ENCODE results near the gene HJURP.

The HJURP gene

GRCh38 chr2:233816334-233816733, 38.0 kb downstream of the HJURP start:
- DNase-seq: no peak
- 100% methylated on average over 2 of the region's 2 CpGs for WGBS (ENCODE audit: insufficient coverage)
- CTCF ChIA-PET: no interaction called here
- Histone ChIP-seq H3K27ac (ENCODE audit: insufficient read depth in 1 of 2, low read depth in 1 of 2, low read length in 2 of 2, poor library complexity in 1 of 2, severe bottlenecking in 2 of 2) (no peak overlapping the region), H3K4me1 (ENCODE audit: control extremely low read depth in 1 of 4, control insufficient read depth in 4 of 4, insufficient read depth in 4 of 4, low read length in 3 of 4) (no peaks in the 10 kb centered on the region), H3K4me3 (ENCODE audit: control insufficient read depth in 1 of 7, extremely low read depth in 1 of 7, insufficient read depth in 4 of 7, low read depth in 2 of 7, low read length in 6 of 7) (no peak overlapping the region), H3K9me3 (ENCODE audit: control extremely low read depth in 1 of 5, control insufficient read depth in 4 of 5, insufficient read depth in 2 of 5, low read depth in 1 of 5, low read length in 4 of 5) (no peaks in the 10 kb centered on the region), H3K36me3 (ENCODE audit: control insufficient read depth in 4 of 4, insufficient read depth in 4 of 4, low read length in 3 of 4) (no peaks in the 10 kb centered on the region), H3K27me3 (replicated peaks in 2 of 5; ENCODE audit: control insufficient read depth in 4 of 5, insufficient read depth in 5 of 5, low read length in 4 of 5) (peaks cover 0 to 5% (median 0%) of the 10 kb centered on the region in 5 experiments)
- POLR2A ChIA-PET: no interaction called here

GRCh38 chr2:233815861-233816260, 38.5 kb downstream of the HJURP start:
- Histone ChIP-seq H3K4me3 (ENCODE audit: control insufficient read depth in 1 of 7, extremely low read depth in 1 of 7, insufficient read depth in 4 of 7, low read depth in 2 of 7, low read length in 6 of 7) (no peak overlapping the region), H3K36me3 (ENCODE audit: control insufficient read depth in 4 of 4, insufficient read depth in 4 of 4, low read length in 3 of 4) (no peaks in the 10 kb centered on the region), H3K27ac (ENCODE audit: insufficient read depth in 1 of 2, low read depth in 1 of 2, low read length in 2 of 2, poor library complexity in 1 of 2, severe bottlenecking in 2 of 2) (no peak overlapping the region), H3K27me3 (replicated peaks in 2 of 5; ENCODE audit: control insufficient read depth in 4 of 5, insufficient read depth in 5 of 5, low read length in 4 of 5) (peaks cover 0 to 7% (median 0%) of the 10 kb centered on the region in 5 experiments), H3K4me1 (ENCODE audit: control extremely low read depth in 1 of 4, control insufficient read depth in 4 of 4, insufficient read depth in 4 of 4, low read length in 3 of 4) (no peaks in the 10 kb centered on the region), H3K9me3 (ENCODE audit: control extremely low read depth in 1 of 5, control insufficient read depth in 4 of 5, insufficient read depth in 2 of 5, low read depth in 1 of 5, low read length in 4 of 5) (no peaks in the 10 kb centered on the region)
- ChIA-PET CTCF (no interaction called here), POLR2A (no interaction called here)
- no peak for DNase-seq
- no CpG with 5 or more reads among the region's 6 CpGs for WGBS (ENCODE audit: insufficient coverage)

GRCh38 chr2:233814056-233814835, 40.1 kb downstream of the HJURP start:
- DNase-seq: no peak
- WGBS (ENCODE audit: insufficient coverage): 88% methylated on average over 1 of the region's 2 CpGs
- Histone ChIP-seq H3K9me3 (ENCODE audit: control extremely low read depth in 1 of 5, control insufficient read depth in 4 of 5, insufficient read depth in 2 of 5, low read depth in 1 of 5, low read length in 4 of 5) (no peaks in the 10 kb centered on the region), H3K36me3 (ENCODE audit: control insufficient read depth in 4 of 4, insufficient read depth in 4 of 4, low read length in 3 of 4) (no peaks in the 10 kb centered on the region), H3K4me1 (ENCODE audit: control extremely low read depth in 1 of 4, control insufficient read depth in 4 of 4, insufficient read depth in 4 of 4, low read length in 3 of 4) (no peaks in the 10 kb centered on the region), H3K27ac (ENCODE audit: insufficient read depth in 1 of 2, low read depth in 1 of 2, low read length in 2 of 2, poor library complexity in 1 of 2, severe bottlenecking in 2 of 2) (no peak overlapping the region), H3K27me3 (replicated peaks in 2 of 5; ENCODE audit: control insufficient read depth in 4 of 5, insufficient read depth in 5 of 5, low read length in 4 of 5) (peaks cover 0 to 7% (median 0%) of the 10 kb centered on the region in 5 experiments), H3K4me3 (ENCODE audit: control insufficient read depth in 1 of 7, extremely low read depth in 1 of 7, insufficient read depth in 4 of 7, low read depth in 2 of 7, low read length in 6 of 7) (no peak overlapping the region)
- ChIA-PET POLR2A (no interaction called here), CTCF (interaction anchor here (1.9 kb wide), 1 partner anchor 10 kb away, joined by 4 read pairs; no protein-coding TSS in a partner anchor)

- H3K27me3 ChIP-seq (replicated peaks in 2 of 5; ENCODE audit: control insufficient read depth in 4 of 5, insufficient read depth in 5 of 5, low read length in 4 of 5): peaks cover 0 to 7% (median 0%) of the 10 kb centered on the region in 5 experiments
- WGBS (ENCODE audit: insufficient coverage): 90% methylated on average over 2 of the region's 3 CpGs
Measured at GRCh38 chr2:233813236-233814055, 40.9 kb downstream of the HJURP start.

GRCh38 chr2:233811732-233812131, 42.6 kb downstream of the HJURP start:
- peaks cover 0 to 7% (median 0%) of the 10 kb centered on the region in 5 experiments for H3K27me3 ChIP-seq (replicated peaks in 2 of 5; ENCODE audit: control insufficient read depth in 4 of 5, insufficient read depth in 5 of 5, low read length in 4 of 5)
- H3K36me3 ChIP-seq (ENCODE audit: control insufficient read depth in 4 of 4, insufficient read depth in 4 of 4, low read length in 3 of 4): no peaks in the 10 kb centered on the region
- no peak overlapping the region for H3K27ac ChIP-seq (ENCODE audit: insufficient read depth in 1 of 2, low read depth in 1 of 2, low read length in 2 of 2, poor library complexity in 1 of 2, severe bottlenecking in 2 of 2)
- 98% methylated on average over 6 of the region's 8 CpGs for WGBS (ENCODE audit: insufficient coverage)
- no peaks in the 10 kb centered on the region for H3K4me1 ChIP-seq (ENCODE audit: control extremely low read depth in 1 of 4, control insufficient read depth in 4 of 4, insufficient read depth in 4 of 4, low read length in 3 of 4)
- POLR2A ChIA-PET: no interaction called here
- H3K4me3 ChIP-seq (ENCODE audit: control insufficient read depth in 1 of 7, extremely low read depth in 1 of 7, insufficient read depth in 4 of 7, low read depth in 2 of 7, low read length in 6 of 7): no peak overlapping the region
- no peak for DNase-seq
- no peaks in the 10 kb centered on the region for H3K9me3 ChIP-seq (ENCODE audit: control extremely low read depth in 1 of 5, control insufficient read depth in 4 of 5, insufficient read depth in 2 of 5, low read depth in 1 of 5, low read length in 4 of 5)
- CTCF ChIA-PET: no interaction called here

More at GRCh38 chr2:233813236-233814055, 40.9 kb downstream of the HJURP start:
- H3K9me3 ChIP-seq (ENCODE audit: control extremely low read depth in 1 of 5, control insufficient read depth in 4 of 5, insufficient read depth in 2 of 5, low read depth in 1 of 5, low read length in 4 of 5): no peaks in the 10 kb centered on the region
- H3K4me1 ChIP-seq (ENCODE audit: control extremely low read depth in 1 of 4, control insufficient read depth in 4 of 4, insufficient read depth in 4 of 4, low read length in 3 of 4): no peaks in the 10 kb centered on the region
- H3K27ac ChIP-seq (ENCODE audit: insufficient read depth in 1 of 2, low read depth in 1 of 2, low read length in 2 of 2, poor library complexity in 1 of 2, severe bottlenecking in 2 of 2): no peak overlapping the region
- CTCF ChIA-PET: interaction anchor here (1.9 kb wide), 1 partner anchor 9 kb away, joined by 4 read pairs; no protein-coding TSS in a partner anchor
- H3K4me3 ChIP-seq (ENCODE audit: control insufficient read depth in 1 of 7, extremely low read depth in 1 of 7, insufficient read depth in 4 of 7, low read depth in 2 of 7, low read length in 6 of 7): no peak overlapping the region
- POLR2A ChIA-PET: no interaction called here
- H3K36me3 ChIP-seq (ENCODE audit: control insufficient read depth in 4 of 4, insufficient read depth in 4 of 4, low read length in 3 of 4): no peaks in the 10 kb centered on the region
- no peak for DNase-seq

GRCh38 chr2:233811087-233811486, 43.2 kb downstream of the HJURP start:
- POLR2A ChIA-PET: no interaction called here
- CTCF ChIA-PET: no interaction called here
- 84% methylated on average over 4 of the region's 4 CpGs for WGBS (ENCODE audit: insufficient coverage)
- Histone ChIP-seq H3K4me3 (ENCODE audit: control insufficient read depth in 1 of 7, extremely low read depth in 1 of 7, insufficient read depth in 4 of 7, low read depth in 2 of 7, low read length in 6 of 7) (no peak overlapping the region), H3K9me3 (ENCODE audit: control extremely low read depth in 1 of 5, control insufficient read depth in 4 of 5, insufficient read depth in 2 of 5, low read depth in 1 of 5, low read length in 4 of 5) (no peaks in the 10 kb centered on the region), H3K4me1 (ENCODE audit: control extremely low read depth in 1 of 4, control insufficient read depth in 4 of 4, insufficient read depth in 4 of 4, low read length in 3 of 4) (no peaks in the 10 kb centered on the region), H3K27ac (ENCODE audit: insufficient read depth in 1 of 2, low read depth in 1 of 2, low read length in 2 of 2, poor library complexity in 1 of 2, severe bottlenecking in 2 of 2) (no peak overlapping the region), H3K27me3 (replicated peaks in 2 of 5; ENCODE audit: control insufficient read depth in 4 of 5, insufficient read depth in 5 of 5, low read length in 4 of 5) (peaks cover 0 to 7% (median 3%) of the 10 kb centered on the region in 5 experiments), H3K36me3 (ENCODE audit: control insufficient read depth in 4 of 4, insufficient read depth in 4 of 4, low read length in 3 of 4) (no peaks in the 10 kb centered on the region)
- no peak for DNase-seq

GRCh38 chr2:233810385-233810784, 44.0 kb downstream of the HJURP start:
- no peaks in the 10 kb centered on the region for H3K4me1 ChIP-seq (ENCODE audit: control extremely low read depth in 1 of 4, control insufficient read depth in 4 of 4, insufficient read depth in 4 of 4, low read length in 3 of 4)
- peaks cover 0 to 7% (median 3%) of the 10 kb centered on the region in 5 experiments for H3K27me3 ChIP-seq (replicated peaks in 2 of 5; ENCODE audit: control insufficient read depth in 4 of 5, insufficient read depth in 5 of 5, low read length in 4 of 5)
- H3K27ac ChIP-seq (ENCODE audit: insufficient read depth in 1 of 2, low read depth in 1 of 2, low read length in 2 of 2, poor library complexity in 1 of 2, severe bottlenecking in 2 of 2): no peak overlapping the region
- no peak overlapping the region for H3K4me3 ChIP-seq (ENCODE audit: control insufficient read depth in 1 of 7, extremely low read depth in 1 of 7, insufficient read depth in 4 of 7, low read depth in 2 of 7, low read length in 6 of 7)
- POLR2A ChIA-PET: no interaction called here
- 99% methylated on average over 5 of the region's 6 CpGs for WGBS (ENCODE audit: insufficient coverage)
- no peaks in the 10 kb centered on the region for H3K9me3 ChIP-seq (ENCODE audit: control extremely low read depth in 1 of 5, control insufficient read depth in 4 of 5, insufficient read depth in 2 of 5, low read depth in 1 of 5, low read length in 4 of 5)
- CTCF ChIA-PET: no interaction called here
- no peak for DNase-seq
- H3K36me3 ChIP-seq (ENCODE audit: control insufficient read depth in 4 of 4, insufficient read depth in 4 of 4, low read length in 3 of 4): no peaks in the 10 kb centered on the region
